ENCODE measurements around the gene APOBEC2. TPM values are rescaled to one million over a fixed set of nuclear protein-coding genes. Genes with fewer than 3 reads are reported as not detected.
"Not testable (repeated sequence)": the region's sequence is repeated elsewhere in the genome, so short reads cannot be mapped to it uniquely, and the experiment has no call there.

Gene APOBEC2
- not detected in 2 replicates for total RNA-seq

GRCh38 chr6:41053041-41053440 lies at the start of gene APOBEC2:
APOBEC2 (plus strand) TSS chr6:41053202; CDS start chr6:41053348, 146 bp downstream.
- Mint-ChIP-seq H3K4me3 (peak within 1 kb of the TSS; percentile 25), H3K36me3 (ENCODE audit: low read depth) (peaks cover 12% of the 10 kb centered on the region), H3K27me3 (no peaks in the 10 kb centered on the region), H3K4me1 (peaks cover 21% of the 10 kb centered on the region), H3K9me3 (no peaks in the 10 kb centered on the region), H3K27ac (peak within 1 kb of the TSS; percentile 73)
- no peak for TF ChIP-seq CTCF (IDR thresholded peaks at IDR 0.05)
- ATAC-seq (ENCODE audit: low read depth) (no peak), DNase-seq (no peak)
- POLR2A ChIA-PET: interaction anchor here (0.6 to 1.3 kb wide), 2 partner anchors 20 to 1157 kb away, joined by 3 read pairs; partner anchors contain the start of genes NFYA and OARD1
- CTCF ChIA-PET: no interaction called here
- intact Hi-C loops (cut with micrococcal nuclease): no loop called here

- not testable (repeated sequence) for H3K4me3 Mint-ChIP-seq, H3K27ac Mint-ChIP-seq
Measured at GRCh38 chr6:41006217-41006616, 46.8 kb upstream of the APOBEC2 start.

GRCh38 chr6:41006980-41007379 lies 46.0 kb upstream of the APOBEC2 start:
- POLR2A ChIA-PET; ATAC-seq (ENCODE audit: low read depth); H3K27ac Mint-ChIP-seq; H3K4me1 Mint-ChIP-seq; DNase-seq; H3K36me3 Mint-ChIP-seq (ENCODE audit: low read depth); H3K4me3 Mint-ChIP-seq; CTCF ChIA-PET; H3K9me3 Mint-ChIP-seq: not testable (repeated sequence)
- peaks cover 11% of the 10 kb centered on the region for H3K27me3 Mint-ChIP-seq
- intact Hi-C loops (cut with micrococcal nuclease): loop anchor here (1.0 to 5.0 kb wide), 4 partner anchors 20 to 675 kb away; no protein-coding TSS in a partner anchor

More at GRCh38 chr6:41006217-41006616, 46.8 kb upstream of the APOBEC2 start:
- ATAC-seq (ENCODE audit: low read depth) (peak; percentile 52), DNase-seq (peak; percentile 29)
- H3K36me3 Mint-ChIP-seq (ENCODE audit: low read depth); H3K9me3 Mint-ChIP-seq; CTCF ChIA-PET; POLR2A ChIA-PET; H3K4me1 Mint-ChIP-seq: not testable (repeated sequence)
- intact Hi-C loops (cut with micrococcal nuclease): loop anchor here (1.0 to 5.0 kb wide), 4 partner anchors 21 to 676 kb away; no protein-coding TSS in a partner anchor
- H3K27me3 Mint-ChIP-seq: peaks cover 11% of the 10 kb centered on the region

GRCh38 chr6:41008011-41008410 lies 45.0 kb upstream of the APOBEC2 start:
- Mint-ChIP-seq H3K27me3 (peaks cover 11% of the 10 kb centered on the region), H3K4me3 (no peak overlapping the region), H3K27ac (no peak overlapping the region), H3K9me3 (no peaks in the 10 kb centered on the region), H3K4me1 (no peaks in the 10 kb centered on the region), H3K36me3 (ENCODE audit: low read depth) (no peaks in the 10 kb centered on the region)
- DNase-seq (no peak), ATAC-seq (ENCODE audit: low read depth) (no peak)
- CTCF ChIA-PET: interaction anchor here (0.9 to 2.0 kb wide), 3 partner anchors 19 to 58 kb away, joined by 3 to 8 read pairs (median 5); no protein-coding TSS in a partner anchor
- intact Hi-C loops (cut with micrococcal nuclease): loop anchor here (5.0 kb wide), 1 partner anchor 674 kb away; no protein-coding TSS in a partner anchor
- no peak for TF ChIP-seq CTCF (IDR thresholded peaks at IDR 0.05)
- POLR2A ChIA-PET: interaction anchor here (0.7 kb wide), 1 partner anchor 784 kb away, joined by 6 read pairs; no protein-coding TSS in a partner anchor

- Mint-ChIP-seq H3K9me3 (no peaks in the 10 kb centered on the region), H3K27me3 (peaks cover 4% of the 10 kb centered on the region), H3K4me1 (no peaks in the 10 kb centered on the region), H3K4me3 (no peak overlapping the region), H3K36me3 (ENCODE audit: low read depth) (no peaks in the 10 kb centered on the region), H3K27ac (no peak overlapping the region)
- intact Hi-C loops (cut with micrococcal nuclease): loop anchor here (5.0 kb wide), 1 partner anchor 673 kb away; no protein-coding TSS in a partner anchor
- ChIA-PET POLR2A (no interaction called here), CTCF (no interaction called here)
- ATAC-seq (ENCODE audit: low read depth) (no peak), DNase-seq (no peak)
- TF ChIP-seq CTCF (IDR thresholded peaks at IDR 0.05): no peak
Measured at GRCh38 chr6:41009669-41010068, 43.3 kb upstream of the APOBEC2 start.

GRCh38 chr6:41011673-41012072 lies 41.3 kb upstream of the APOBEC2 start:
- intact Hi-C loops (cut with micrococcal nuclease): no loop called here
- Mint-ChIP-seq H3K4me3 (no peak overlapping the region), H3K36me3 (ENCODE audit: low read depth) (no peaks in the 10 kb centered on the region), H3K27ac (no peak overlapping the region), H3K9me3 (no peaks in the 10 kb centered on the region), H3K27me3 (peaks cover 2% of the 10 kb centered on the region), H3K4me1 (no peaks in the 10 kb centered on the region)
- ATAC-seq (ENCODE audit: low read depth) (no peak), DNase-seq (no peak)
- ChIA-PET POLR2A (no interaction called here), CTCF (interaction anchor here (4.7 kb wide), 1 partner anchor 16 kb away, joined by 16 read pairs; no protein-coding TSS in a partner anchor)
- no peak for TF ChIP-seq CTCF (IDR thresholded peaks at IDR 0.05)

Data from activated B cell treated with CpG ODN at 0.5 μM for 24 hours (primary cell).